ENCODE data around the gene LRFN5.

DNA sequence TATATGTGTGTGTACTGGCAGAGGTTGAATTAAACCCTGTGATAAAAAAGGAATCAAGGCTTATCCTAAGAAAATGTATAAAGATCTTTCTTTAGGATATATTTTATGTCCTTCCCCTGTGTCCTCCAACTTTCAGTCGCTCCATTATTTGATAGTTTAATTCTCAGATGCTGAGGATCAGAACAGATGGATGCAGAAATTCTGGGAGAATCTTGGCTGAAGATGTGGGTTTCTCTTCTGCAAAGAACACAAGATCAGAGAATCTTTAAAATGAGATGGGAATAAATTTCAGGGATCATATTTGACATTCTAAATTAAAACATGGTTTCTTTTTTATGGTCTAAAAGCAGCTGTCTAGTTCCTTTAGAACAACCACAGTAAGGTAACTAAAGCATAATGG is 37.9 kb downstream of the LRFN5 start:
- TF ChIP-seq, protein P1, sequence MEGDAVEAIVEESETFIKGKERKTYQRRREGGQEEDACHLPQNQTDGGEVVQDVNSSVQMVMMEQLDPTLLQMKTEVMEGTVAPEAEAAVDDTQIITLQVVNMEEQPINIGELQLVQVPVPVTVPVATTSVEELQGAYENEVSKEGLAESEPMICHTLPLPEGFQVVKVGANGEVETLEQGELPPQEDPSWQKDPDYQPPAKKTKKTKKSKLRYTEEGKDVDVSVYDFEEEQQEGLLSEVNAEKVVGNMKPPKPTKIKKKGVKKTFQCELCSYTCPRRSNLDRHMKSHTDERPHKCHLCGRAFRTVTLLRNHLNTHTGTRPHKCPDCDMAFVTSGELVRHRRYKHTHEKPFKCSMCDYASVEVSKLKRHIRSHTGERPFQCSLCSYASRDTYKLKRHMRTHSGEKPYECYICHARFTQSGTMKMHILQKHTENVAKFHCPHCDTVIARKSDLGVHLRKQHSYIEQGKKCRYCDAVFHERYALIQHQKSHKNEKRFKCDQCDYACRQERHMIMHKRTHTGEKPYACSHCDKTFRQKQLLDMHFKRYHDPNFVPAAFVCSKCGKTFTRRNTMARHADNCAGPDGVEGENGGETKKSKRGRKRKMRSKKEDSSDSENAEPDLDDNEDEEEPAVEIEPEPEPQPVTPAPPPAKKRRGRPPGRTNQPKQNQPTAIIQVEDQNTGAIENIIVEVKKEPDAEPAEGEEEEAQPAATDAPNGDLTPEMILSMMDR (IDR thresholded peaks at IDR 0.05; ENCODE audit: borderline replicate concordance, extremely low read depth, low read length, poor library complexity, severe bottlenecking): no peak
- no peak for TF ChIP-seq EZH2 (IDR thresholded peaks at IDR 0.05; ENCODE audit: borderline replicate concordance, low read depth, low read length, severe bottlenecking)

Measured in DND-41 (cell line).